GM23248 (cell line): ENCODE measurements around the gene LRIG1. TPM values are rescaled to one million over a fixed set of nuclear protein-coding genes. Genes with fewer than 3 reads are reported as not detected.

ENCODE experiments used
- DNase-seq: peaks from one replicate; pipeline ENCODE4 v3.0.0-alpha.2; 2015
- H2AFZ ChIP-seq: fragments of 200-600 bp; sonication (generic); 2 replicates; pipeline ENCODE4 v1.6.1; 2016; ENCODE audit warnings: antibody characterized with exemption
- H3F3A ChIP-seq: fragments of 200-600 bp; sonication (generic); 2 replicates; pipeline ENCODE4 v1.6.1; 2016; ENCODE audit warnings: mild to moderate bottlenecking, antibody characterized with exemption, mixed run types; ENCODE audit not compliant: insufficient read depth
- H3K27ac ChIP-seq: fragments of 200-600 bp; sonication (generic); 2 replicates; pipeline ENCODE4 v1.5.1; 2016; ENCODE audit warnings: mild to moderate bottlenecking
- H3K27me3 ChIP-seq: fragments of 200-600 bp; sonication (generic); replicated peaks from 2 replicates; pipeline ENCODE4 v1.6.1; 2016; ENCODE audit warnings: mild to moderate bottlenecking; ENCODE audit not compliant: insufficient read depth
- H3K36me3 ChIP-seq: fragments of 200-600 bp; sonication (generic); 2 replicates; pipeline ENCODE4 v1.6.1; 2016; ENCODE audit warnings: low read depth, mild to moderate bottlenecking
- H3K4me1 ChIP-seq: fragments of 200-600 bp; sonication (generic); 2 replicates; pipeline ENCODE4 v1.6.1; 2016; ENCODE audit warnings: mild to moderate bottlenecking; ENCODE audit not compliant: insufficient read depth
- H3K4me2 ChIP-seq: fragments of 200-600 bp; sonication (generic); one replicate; pipeline ENCODE4 v1.6.1; 2016; ENCODE audit warnings: mild to moderate bottlenecking; ENCODE audit not compliant: unreplicated experiment
- H3K4me3 ChIP-seq: fragments of 200-600 bp; sonication (generic); 2 replicates; pipeline ENCODE4 v1.5.1; 2016; ENCODE audit warnings: mild to moderate bottlenecking
- H3K79me2 ChIP-seq: fragments of 200-600 bp; sonication (generic); 2 replicates; pipeline ENCODE4 v1.6.1; 2016; ENCODE audit warnings: mild to moderate bottlenecking; ENCODE audit not compliant: insufficient read depth
- H3K9ac ChIP-seq: fragments of 200-600 bp; sonication (generic); 2 replicates; pipeline ENCODE4 v1.6.1; 2016; ENCODE audit warnings: mild to moderate bottlenecking
- H3K9me2 ChIP-seq: fragments of 200-600 bp; sonication (generic); 2 replicates; pipeline ENCODE4 v1.6.1; 2016; ENCODE audit warnings: mixed run types, mild to moderate bottlenecking, moderate library complexity; ENCODE audit not compliant: insufficient read depth
- H3K9me3 ChIP-seq: fragments of 200-600 bp; sonication (generic); one replicate; pipeline ENCODE4 v1.6.1; 2017; ENCODE audit warnings: low read depth
- H4K20me1 ChIP-seq: fragments of 200-600 bp; sonication (generic); 2 replicates; pipeline ENCODE4 v1.6.0; 2016; ENCODE audit not compliant: insufficient read depth
- EZH2 ChIP-seq: fragments of 200-600 bp; sonication (generic); IDR thresholded peaks from 2 replicates; pipeline ENCODE4 v1.6.1; 2018; ENCODE audit warnings: antibody characterized with exemption, mild to moderate bottlenecking; ENCODE audit not compliant: insufficient read depth, poor library complexity, severe bottlenecking
- EZH2phosphoT487 ChIP-seq: fragments of 200-600 bp; sonication (generic); IDR thresholded peaks from 2 replicates; pipeline ENCODE4 v1.6.1; 2018; ENCODE audit warnings: antibody characterized with exemption, moderate library complexity, mild to moderate bottlenecking, low read depth; ENCODE audit not compliant: insufficient read depth
- WGBS, 2 experiments: methylation state at CpG; one replicate each; pipeline ENCODE4 v1.1.6; 2015 to 2017; ENCODE audit warnings: low lambda C conversion rate in 2 of 2, low coverage in 1 of 2; ENCODE audit errors: missing lambda C conversion rate in 2 of 2; 5-methylcytosine and 5-hydroxymethylcytosine counted together
- in situ Hi-C: fragments of 300-500 bp; cut with MboI; formaldehyde crosslinking; loops from 2 replicates; pipeline ENCODE4 v1.15.0; 2020
- polyA plus RNA-seq: library from polyadenylated mRNA; unstranded; fragments of >200 nt; fragmentation: Nextera tagmentation; extraction: Ambion mirVana; gene quantifications from 2 replicates; pipeline ENCODE4 v1.2.1, GENCODE V29; 2016
- total RNA-seq: library from RNA; depleted of rRNA; stranded (reverse); fragments of >200 nt; shearing (Covaris generic); gene quantifications from 2 replicates; pipeline ENCODE4 v1.2.3, GENCODE V29; 2014; rRNA removed

Gene LRIG1
- total RNA-seq (6.5 and 10.0 TPM in 2 replicates), polyA plus RNA-seq (2.8 and 3.1 TPM in 2 replicates)

- TF ChIP-seq EZH2 (no peak), EZH2phosphoT487 (no peak)
These were observed at the start of gene LRIG1 for GRCh38 chr3:66500576-66501482. Gene LRIG1 (minus strand): TSS chr3:66501022. CDS start chr3:66500407, 615 bp downstream.

GRCh38 chr3:66544619-66545429, 44.0 kb upstream of the LRIG1 start:
- Histone ChIP-seq H4K20me1 (no peaks in the 10 kb centered on the region; the same call in 1 of the 2 replicates), H3K79me2 (no peaks in the 10 kb centered on the region), H3K36me3 (no peaks in the 10 kb centered on the region), H3K27ac (no peak overlapping the region), H3K4me3 (no peak overlapping the region), H3K9ac (no peak overlapping the region), H3K27me3 (no peaks in the 10 kb centered on the region), H3K9me3 (no peaks in the 10 kb centered on the region), H3K9me2 (no peaks in the 10 kb centered on the region), H2AFZ (no peak overlapping the region), H3K4me1 (no peaks in the 10 kb centered on the region), H3F3A (no peaks in the 10 kb centered on the region), H3K4me2 (no peak overlapping the region)
- in situ Hi-C loops, result no loop called here
- DNase-seq, result no peak
- TF ChIP-seq EZH2 (no peak), EZH2phosphoT487 (no peak)
- WGBS, 2 experiments, result 90% methylated on average over 17 to 43 of the region's 43 CpGs

More at GRCh38 chr3:66500576-66501482, at the start of gene LRIG1:
- peak; percentile 100 for DNase-seq
- Histone ChIP-seq H3K36me3 (no peaks in the 10 kb centered on the region), H2AFZ (peak within 1 kb of the TSS; percentile 90), H3K4me2 (peak within 1 kb of the TSS; percentile 92), H4K20me1 (no peaks in the 10 kb centered on the region), H3K27ac (no peak within 1 kb of the TSS), H3K9me2 (no peaks in the 10 kb centered on the region), H3K4me3 (peak within 1 kb of the TSS; percentile 81), H3F3A (no peaks in the 10 kb centered on the region), H3K4me1 (peaks cover 4% of the 10 kb centered on the region; the same call in 1 of the 2 replicates), H3K9ac (peak within 1 kb of the TSS; percentile 71), H3K79me2 (peaks cover 32% of the 10 kb centered on the region), H3K27me3 (peaks cover 18% of the 10 kb centered on the region), H3K9me3 (no peaks in the 10 kb centered on the region)
- in situ Hi-C loops, result no loop called here
- 0 to 1% methylated on average over 66 to 97 of the region's 109 CpGs for whole genome bisulfite sequencing, 2 experiments

- Histone ChIP-seq H3K9me3 (no peaks in the 10 kb centered on the region), H3K27ac (no peak overlapping the region), H3K4me3 (no peak overlapping the region), H2AFZ (no peak overlapping the region), H3K9ac (no peak overlapping the region), H3K36me3 (no peaks in the 10 kb centered on the region), H4K20me1 (no peaks in the 10 kb centered on the region; the same call in 1 of the 2 replicates), H3K4me1 (no peaks in the 10 kb centered on the region), H3F3A (no peaks in the 10 kb centered on the region), H3K9me2 (no peaks in the 10 kb centered on the region), H3K4me2 (no peak overlapping the region), H3K79me2 (no peaks in the 10 kb centered on the region), H3K27me3 (no peaks in the 10 kb centered on the region)
- in situ Hi-C loops, result no loop called here
- 67 to 69% methylated on average over 2 of the region's 2 CpGs for WGBS, 2 experiments
- TF ChIP-seq EZH2phosphoT487 (no peak), EZH2 (no peak)
- no peak for DNase-seq
These were observed 41.3 kb upstream of the LRIG1 start for GRCh38 chr3:66542153-66542552.

DNA sequence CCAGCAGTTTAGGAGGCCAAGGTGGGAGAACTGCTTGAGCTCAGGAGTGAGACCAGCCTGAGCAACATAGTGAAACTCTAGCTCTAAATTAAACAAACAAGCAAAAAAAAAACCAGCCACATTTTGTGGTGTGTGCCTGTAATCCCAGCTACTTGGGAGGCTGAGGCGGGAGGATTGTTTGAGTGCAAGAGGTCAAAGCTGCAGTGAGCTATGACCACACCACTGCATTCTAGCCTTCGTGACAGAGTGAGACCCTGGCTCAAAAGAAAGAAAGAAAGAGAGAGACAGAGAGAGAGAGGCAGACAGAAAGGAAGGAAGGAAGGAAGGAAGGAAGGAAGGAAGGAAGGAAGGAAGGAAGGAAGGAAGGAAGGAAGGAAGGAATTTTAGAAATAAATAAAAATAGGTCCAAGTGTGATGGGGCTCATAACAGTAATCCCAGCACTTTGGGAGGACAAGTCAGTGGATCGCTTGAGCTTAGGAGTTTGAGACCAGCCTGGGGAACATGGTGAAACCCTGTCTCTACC, 38.7 kb upstream of the LRIG1 start:
- H3K4me1 ChIP-seq, result no peaks in the 10 kb centered on the region
- H4K20me1 ChIP-seq, result no peaks in the 10 kb centered on the region; the same call in 1 of the 2 replicates
- H3K4me2 ChIP-seq, result no peak overlapping the region
- no peak overlapping the region for H2AFZ ChIP-seq
- H3K9me2 ChIP-seq, result no peaks in the 10 kb centered on the region
- no peaks in the 10 kb centered on the region for H3K9me3 ChIP-seq
- no peaks in the 10 kb centered on the region for H3F3A ChIP-seq
- no peak overlapping the region for H3K9ac ChIP-seq
- DNase-seq, result no peak
- no peaks in the 10 kb centered on the region for H3K27me3 ChIP-seq
- TF ChIP-seq EZH2 (no peak), EZH2phosphoT487 (no peak)
- in situ Hi-C loops, result no loop called here
- no peaks in the 10 kb centered on the region for H3K79me2 ChIP-seq
- 79 to 95% methylated on average over 3 of the region's 3 CpGs for WGBS, 2 experiments
- no peak overlapping the region for H3K27ac ChIP-seq
- no peak overlapping the region for H3K4me3 ChIP-seq
- no peaks in the 10 kb centered on the region for H3K36me3 ChIP-seq
